ENCODE data around the gene TRIM58. TPM values are rescaled to one million over a fixed set of nuclear protein-coding genes. Genes with fewer than 3 reads are reported as not detected.

Gene TRIM58
- total and polyA plus RNA-seq, 9 of the 15 experiments (the other 6 are each of a cell fraction or from before 2014, with no cell fraction given) = 3.8 to 19.1 (median 7.2) TPM

GRCh38 chr1:247833601-247834000 is 23.4 kb upstream of the TRIM58 start (continued):
- TF ChIP-seq CTCF (IDR thresholded peaks at IDR 0.05 in 2 of 3, conservative IDR thresholded peaks at IDR 0.05 in 1 of 3; ENCODE audit: insufficient read depth in 2 of 3, low read depth in 1 of 3, low read length in 3 of 3) = peak; percentile 64 to 95 (median 87)
- TF ChIP-seq NFE2 (IDR thresholded peaks at IDR 0.05; ENCODE audit: low read depth) = peak; percentile 51; the same call in 1 of the 2 replicates
- TF ChIP-seq ARID2 (IDR thresholded peaks at IDR 0.05) = peak; percentile 72; the same call in 1 of the 2 replicates
- TF ChIP-seq REST (IDR thresholded peaks at IDR 0.05; ENCODE audit: borderline replicate concordance) = peak; percentile 68; the same call in 1 of the 2 replicates
- TF ChIP-seq REST (CRISPR knock-in tag; IDR thresholded peaks at IDR 0.05; ENCODE audit: low read depth) = no peak
- peak; percentile 34; the same call in 1 of the 2 replicates for TF ChIP-seq DEAF1 (CRISPR knock-in tag; IDR thresholded peaks at IDR 0.05)
- peak; percentile 29; the same call in 1 of the 2 replicates for TF ChIP-seq CTBP1 (IDR thresholded peaks at IDR 0.05; ENCODE audit: borderline replicate concordance)
- TF ChIP-seq MTA3 (IDR thresholded peaks at IDR 0.05; ENCODE audit: borderline replicate concordance) = no peak
